ENCODE data around the gene UBE2QL1.

UBE2QL1 gene

DNA sequence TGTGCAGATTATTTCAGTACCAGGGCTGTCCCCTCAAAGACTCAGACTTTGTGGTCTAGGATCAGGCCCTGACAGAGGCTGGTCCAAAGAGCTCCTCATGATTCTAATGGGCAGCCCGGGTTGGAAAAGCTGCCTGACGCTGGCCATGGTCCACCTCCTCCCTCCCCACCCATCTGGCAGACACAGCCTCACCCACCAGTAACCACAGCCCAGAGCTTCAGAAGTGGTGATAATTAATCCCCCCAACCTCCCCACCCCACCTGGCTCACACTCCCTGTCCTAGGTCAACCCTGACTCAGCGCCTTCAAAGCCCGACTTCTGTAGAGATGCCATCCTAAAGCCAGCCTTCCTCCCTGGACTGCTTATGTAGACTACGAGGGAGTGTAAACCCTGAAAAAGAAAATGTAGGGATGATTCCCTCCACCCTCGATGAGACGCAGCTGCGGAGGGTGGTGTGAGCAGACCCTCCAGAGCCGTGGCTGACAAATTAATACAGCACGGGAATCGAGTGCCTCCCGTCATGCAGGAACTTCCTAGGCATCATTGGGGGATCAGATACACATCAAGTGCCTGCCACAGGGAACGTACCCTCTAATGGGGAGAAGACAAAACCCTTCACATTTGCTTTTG lies 7.0 kb downstream of the UBE2QL1 start:
- no peak for DNase-seq (ENCODE audit: low read depth)

DNA sequence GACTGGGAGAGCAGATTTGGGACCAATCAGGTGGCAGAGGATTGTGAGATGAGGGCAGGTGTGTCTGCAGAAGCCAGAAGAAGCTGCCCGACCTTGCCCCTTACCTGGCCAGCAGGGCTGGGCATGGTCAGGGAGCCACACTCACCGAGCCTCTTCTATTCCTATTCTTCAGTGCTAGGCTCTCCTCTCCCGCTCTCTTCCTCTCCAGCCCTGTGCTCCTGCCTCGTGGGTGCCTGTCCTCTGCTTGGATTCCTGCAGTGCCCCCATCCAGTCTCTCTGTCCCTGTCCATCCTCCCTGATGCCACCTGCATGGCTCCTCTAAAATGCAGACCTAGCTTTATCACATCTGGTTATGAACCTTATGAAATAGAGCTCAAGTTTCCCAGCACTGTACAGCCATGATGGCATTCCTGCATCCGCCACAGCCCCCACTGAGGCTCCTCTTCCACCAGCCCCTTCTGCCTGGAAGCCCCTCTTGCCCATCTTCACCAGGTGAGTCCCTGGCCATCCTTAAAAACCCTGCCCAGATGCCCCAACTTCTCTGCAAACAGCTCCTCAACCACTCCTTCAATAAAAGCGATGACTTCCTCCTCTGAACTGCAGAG lies 8.2 kb downstream of the UBE2QL1 start:
- DNase-seq (ENCODE audit: low read depth), result no peak

DNA sequence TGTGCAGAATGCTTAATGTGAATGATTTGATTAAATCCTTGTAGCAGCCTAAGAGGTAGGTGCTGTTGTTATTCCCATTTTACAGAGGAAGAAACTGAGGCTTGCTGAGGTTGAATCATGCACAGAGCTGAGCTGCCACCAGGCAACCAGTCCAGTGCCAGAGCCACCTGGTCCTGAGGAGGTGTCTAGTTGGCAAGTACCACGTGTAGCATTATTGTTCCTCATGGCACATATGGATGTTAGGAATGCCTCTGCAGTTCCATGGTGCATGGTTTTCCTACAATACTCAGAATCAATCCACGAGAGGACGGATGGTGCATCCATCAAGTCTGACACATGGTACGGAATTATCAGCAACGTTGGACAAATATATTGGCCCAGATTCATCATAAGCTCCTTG lies 8.9 kb downstream of the UBE2QL1 start:
- no peak for DNase-seq (ENCODE audit: low read depth)

DNA sequence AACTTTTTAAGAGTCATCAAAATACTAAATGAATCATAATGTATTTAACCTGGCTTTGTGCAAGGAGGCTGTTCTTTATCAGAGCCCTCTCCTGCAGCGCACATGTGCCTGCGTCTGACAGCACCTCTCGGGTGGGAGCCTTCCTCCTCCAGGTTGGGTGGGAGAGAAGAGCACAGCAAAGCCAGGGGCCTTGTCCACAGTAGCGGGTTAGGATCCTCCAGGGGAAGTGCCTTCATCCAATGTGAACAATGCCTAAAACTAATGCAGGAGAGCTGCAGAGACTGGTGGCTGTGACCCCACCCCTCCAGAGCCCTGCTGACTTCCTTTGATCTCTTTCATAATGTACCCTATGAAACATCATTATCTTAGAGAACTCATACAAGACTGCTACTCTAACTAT lies 10.2 kb downstream of the UBE2QL1 start:
- DNase-seq (ENCODE audit: low read depth), result no peak

DNA sequence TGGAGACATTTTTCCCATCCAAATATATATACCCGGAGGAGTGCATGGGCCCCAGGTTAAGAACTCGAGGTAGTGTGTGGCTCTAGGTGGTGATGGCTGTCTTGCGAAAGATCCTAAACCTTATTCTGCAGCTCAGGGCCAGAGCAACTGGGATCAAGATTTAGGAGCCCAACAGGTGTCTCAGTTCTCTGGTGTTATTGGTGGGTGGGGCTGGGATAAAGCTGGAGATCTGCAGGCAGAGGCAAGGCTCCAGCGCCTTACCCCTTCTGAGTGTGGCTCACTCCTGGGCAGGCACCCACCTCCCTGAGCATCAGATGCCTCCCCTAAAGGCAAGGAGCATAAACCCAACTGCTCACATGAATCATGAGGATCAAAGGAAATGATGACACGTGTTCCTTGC lies 11.2 kb downstream of the UBE2QL1 start:
- DNase-seq (ENCODE audit: low read depth), result no peak

DNA sequence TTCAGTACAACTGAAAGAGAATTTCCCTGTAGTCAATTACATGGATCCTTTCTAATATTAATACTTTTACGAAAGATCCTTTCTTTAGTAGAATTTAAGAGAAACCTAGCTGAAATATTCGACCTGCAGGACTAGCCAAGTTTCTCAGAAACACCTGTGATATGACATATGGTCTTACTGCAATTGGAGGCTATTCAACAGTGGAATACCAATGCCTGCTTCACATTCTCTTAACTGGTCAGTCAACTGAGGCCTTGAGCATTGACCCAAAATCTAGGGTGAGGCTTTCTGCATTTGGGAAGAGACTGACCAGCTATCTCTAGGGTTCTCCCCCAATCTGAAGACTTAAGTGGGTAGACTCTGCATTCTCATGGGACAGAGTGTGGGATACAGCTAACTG lies 12.3 kb downstream of the UBE2QL1 start:
- DNase-seq (ENCODE audit: low read depth), result no peak

DNA sequence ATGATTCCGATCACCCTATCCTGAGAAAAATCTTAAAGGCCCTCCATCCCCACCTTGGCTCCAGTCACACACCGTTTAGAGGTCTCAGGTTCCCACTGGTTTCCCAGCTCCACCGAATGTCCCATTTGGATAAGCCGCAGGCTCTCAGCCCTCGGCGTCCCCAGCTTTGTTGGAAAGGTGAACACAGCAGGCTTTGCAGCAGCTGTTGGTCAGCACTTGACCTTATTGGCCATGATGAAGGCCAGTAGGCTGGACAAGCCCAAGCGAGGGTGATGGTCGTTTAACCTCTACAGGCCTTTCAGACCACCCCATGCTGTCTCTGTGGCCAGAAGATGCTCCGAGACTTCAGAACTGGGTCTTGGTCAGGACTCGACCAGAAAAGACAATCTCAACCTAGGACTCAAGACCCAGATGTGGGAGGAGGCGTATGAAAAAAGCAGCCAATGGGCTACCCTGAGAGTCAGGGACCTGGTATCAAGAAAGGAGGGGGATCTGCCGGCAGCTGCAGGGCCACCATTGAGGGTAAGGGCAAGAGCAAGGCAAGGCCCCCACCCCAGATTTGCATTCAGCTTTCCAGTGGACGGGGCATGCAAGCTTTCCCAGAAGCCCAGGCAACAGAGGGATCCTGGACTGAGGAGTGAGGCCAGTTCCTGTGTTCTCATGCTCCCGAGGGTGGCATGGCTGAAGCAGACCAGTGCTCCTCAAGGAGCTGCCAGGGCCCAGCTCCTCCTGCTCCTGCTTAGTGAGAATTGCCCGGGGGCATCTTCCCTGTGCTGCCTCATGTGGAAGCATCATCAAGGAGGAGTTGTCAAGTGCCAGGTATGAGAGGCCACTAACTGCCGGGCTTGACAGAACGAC lies 13.4 kb downstream of the UBE2QL1 start:
- no peak for DNase-seq (ENCODE audit: low read depth)

DNA sequence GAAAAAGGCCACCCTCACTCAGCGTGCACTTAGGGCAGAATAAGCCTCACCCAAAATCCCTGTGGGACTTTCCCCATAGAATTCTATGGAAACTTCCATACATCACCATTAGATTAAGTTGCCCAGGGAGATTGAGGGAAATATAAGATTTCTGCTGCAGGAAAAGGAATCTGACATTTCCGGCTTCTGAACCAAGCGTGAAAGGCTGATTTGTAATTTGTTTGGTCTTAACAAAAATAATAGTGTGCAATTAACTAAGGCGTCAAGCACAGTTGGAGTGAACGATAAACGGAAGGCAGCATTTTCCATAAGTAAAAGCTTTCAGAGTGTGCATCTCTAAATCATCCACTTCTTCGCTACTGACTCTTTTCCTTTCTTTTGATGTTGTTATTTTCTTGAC lies 14.0 kb downstream of the UBE2QL1 start:
- DNase-seq (ENCODE audit: low read depth), result no peak

DNA sequence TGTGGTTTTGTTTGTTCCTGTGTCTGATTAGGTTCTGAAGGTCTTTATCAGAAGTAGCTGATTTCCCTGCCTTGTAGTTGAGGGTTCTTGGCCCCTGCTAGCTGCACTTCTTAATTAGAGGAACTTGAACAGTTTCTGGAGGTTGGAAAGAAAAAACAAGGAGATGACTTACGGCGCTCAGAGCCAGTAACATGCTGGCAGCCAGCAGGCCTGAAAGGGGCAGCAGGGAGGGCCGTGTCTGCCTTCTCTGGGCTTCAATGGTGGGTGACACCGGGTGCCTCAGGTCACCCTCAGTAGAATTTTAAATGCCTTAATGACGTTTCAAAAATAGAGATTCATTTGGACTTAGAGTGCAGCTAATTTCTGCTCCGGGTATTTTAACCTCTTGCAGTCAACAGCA lies 15.8 kb downstream of the UBE2QL1 start:
- DNase-seq (ENCODE audit: low read depth), result no peak

DNA sequence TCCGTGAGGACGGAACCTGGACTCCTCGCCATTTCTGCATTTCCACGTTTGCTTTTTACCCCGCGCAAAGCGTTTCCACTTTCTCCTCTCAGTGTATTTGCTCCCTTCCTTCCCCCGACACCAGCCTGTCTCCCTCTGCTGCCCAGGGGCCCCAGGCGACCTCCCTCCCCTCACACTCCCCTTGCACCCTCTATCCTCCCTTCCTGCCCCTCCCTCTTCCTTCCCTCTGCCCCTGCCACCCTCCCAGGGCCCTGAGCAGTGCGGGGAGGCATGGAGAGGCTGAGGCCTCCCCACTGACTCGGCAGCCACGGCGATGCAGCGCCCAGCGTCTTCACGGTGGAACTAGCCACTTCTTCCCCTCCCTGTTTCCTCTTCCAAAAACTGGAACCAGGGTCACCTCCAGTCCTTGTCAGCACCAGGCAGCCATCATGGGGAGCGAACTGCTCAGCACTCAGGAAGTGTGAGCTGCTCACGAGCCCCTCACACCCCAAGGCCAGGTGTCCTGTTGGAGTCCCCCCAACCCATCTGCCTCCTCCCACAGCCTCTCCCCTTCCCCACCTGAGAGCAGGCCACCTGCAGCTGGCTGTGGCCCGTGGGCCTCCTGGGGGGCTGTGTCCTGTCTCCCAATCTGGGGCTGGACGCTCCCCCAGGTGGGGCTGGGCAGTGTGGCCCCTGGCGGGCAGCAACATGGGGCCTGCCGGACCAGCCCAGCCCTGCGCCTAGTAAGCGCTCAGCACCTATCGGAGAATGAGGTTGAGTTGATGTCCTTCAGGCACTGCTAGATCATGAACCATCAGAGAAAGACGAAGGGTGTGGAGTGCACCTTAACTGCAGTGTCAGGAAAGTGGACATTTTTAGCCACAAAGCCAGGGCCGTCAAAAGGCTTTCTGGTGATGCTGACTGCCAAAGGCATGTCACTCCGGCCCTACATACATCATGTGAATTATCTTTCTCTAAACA lies 17.5 kb downstream of the UBE2QL1 start:
- no peak for DNase-seq (ENCODE audit: low read depth)

DNA sequence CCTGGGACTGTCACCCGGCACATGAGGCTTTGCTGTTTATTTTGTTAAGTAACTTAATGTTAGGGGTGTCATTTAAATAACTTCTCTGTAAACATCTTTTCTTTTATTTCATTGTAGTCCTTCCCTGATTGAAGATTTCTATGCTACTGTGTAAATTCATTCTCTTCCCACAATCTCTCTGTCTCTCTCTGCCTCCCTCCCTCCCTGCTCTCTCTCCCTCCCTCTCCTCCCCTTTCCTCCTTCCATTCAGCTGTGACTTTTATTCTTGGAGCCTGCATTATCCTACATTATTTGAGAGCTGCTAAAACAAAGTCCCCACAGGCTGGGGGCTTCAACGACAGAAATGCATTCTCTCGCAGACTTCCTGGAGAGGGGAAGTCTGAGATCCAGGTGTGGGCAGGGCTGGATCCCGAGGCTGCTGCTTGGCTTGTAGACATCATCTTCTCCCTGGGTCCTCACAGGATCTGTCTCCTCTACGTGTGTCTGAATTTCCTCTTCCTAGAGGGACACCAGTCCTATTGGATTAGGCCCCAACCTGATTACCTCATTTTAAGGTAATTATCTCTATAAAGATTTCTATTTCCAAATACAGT lies 18.4 kb downstream of the UBE2QL1 start:
- DNase-seq (ENCODE audit: low read depth), result no peak

DNA sequence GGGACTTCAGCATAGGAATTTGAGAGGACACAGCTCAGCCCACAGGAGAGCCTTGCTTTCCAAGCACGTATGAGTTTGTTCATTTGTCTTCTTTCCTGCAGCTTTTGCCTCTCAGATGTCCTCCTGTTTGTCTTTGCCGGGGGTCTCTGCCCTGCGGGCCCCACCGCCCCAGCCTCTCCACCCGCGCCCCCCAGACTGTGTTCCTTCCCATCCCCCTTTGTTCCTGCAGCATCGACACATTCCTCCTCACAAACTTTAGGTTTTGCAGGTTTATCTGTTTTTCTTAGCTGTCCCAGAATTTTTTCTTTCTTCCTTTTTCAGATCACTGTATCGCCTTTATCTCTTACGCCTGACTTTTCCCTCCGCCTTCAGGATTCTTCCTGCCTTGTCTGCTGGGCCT lies 18.9 kb downstream of the UBE2QL1 start:
- no peak for DNase-seq (ENCODE audit: low read depth)

DNA sequence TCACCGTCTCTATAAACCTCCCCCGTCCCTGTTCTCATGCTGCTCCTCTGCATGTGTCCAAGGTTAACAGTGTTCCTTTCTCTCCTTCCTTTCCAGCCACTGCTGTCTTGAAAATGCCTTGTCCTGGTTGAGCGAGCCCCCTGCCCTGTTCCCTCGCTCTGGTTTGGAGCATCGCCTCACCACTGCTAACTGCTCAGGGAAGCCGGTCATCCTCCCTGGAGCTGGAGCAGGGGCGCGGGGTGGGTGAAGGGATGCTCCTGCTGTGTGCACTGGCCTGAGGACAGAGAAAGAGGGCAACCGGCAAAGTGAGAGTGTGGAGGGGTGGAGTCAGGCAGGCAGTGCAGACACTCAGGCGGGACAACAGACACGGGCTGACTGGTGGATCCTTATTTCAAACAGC lies 19.4 kb downstream of the UBE2QL1 start:
- no peak for DNase-seq (ENCODE audit: low read depth)

DNA sequence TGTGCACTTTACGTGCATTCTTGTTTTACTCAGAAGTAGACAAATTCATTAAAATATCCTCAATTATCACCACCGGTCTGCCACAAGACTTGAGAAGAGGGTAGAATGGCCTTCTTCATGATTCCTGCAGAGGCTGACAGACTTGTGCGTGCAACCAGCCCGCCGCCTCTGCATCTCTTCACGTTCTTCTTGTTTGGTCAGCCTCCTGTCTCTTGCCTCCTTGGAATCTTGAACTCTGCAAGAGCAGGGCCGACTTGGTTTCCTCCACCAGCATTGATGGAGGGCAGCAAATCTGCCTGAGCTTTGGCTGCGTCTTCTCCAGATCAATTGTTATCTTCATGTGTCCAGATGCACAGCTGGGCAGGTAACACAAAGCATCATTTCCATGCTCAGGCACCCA lies 20.2 kb downstream of the UBE2QL1 start:
- DNase-seq (ENCODE audit: low read depth), result no peak

DNA sequence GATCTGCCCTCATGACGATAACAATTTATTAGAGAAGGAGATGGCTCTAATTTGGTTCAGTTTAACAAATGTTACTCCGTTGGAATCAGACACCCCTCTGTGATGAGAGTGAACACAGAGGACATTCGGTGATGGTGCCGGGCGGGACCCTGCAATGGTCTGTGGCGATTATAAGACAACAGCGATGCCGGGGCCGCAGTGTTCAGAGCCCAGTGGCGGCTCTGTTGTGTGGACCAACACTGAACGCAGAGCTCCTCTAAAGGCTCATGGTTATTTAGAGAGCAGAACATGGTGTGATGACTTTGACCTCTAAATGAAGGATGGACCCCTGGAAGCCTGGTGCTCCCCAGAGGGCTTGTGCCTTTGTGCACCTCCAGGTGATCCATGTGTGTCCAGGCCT lies 21.2 kb downstream of the UBE2QL1 start:
- no peak for DNase-seq (ENCODE audit: low read depth)

DNA sequence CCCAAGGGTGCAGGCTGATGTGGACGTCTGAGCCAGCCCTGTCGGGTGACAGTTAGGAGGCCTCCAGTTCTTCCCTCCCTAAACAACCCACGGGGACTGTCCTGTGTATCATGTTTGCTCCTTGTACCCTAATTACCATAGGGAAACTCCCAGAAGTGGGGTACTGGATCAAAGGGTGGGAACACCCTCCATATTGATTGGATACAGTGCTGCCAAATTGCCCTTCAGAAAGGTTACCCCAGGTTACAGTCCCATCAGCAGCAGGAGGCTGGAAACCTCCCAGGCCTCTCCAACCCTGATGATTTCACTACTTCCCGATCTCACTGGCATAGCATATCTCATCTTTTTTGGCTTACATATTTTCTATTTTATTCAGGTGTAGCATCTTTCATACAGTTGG lies 22.0 kb downstream of the UBE2QL1 start:
- no peak for DNase-seq (ENCODE audit: low read depth)

DNA sequence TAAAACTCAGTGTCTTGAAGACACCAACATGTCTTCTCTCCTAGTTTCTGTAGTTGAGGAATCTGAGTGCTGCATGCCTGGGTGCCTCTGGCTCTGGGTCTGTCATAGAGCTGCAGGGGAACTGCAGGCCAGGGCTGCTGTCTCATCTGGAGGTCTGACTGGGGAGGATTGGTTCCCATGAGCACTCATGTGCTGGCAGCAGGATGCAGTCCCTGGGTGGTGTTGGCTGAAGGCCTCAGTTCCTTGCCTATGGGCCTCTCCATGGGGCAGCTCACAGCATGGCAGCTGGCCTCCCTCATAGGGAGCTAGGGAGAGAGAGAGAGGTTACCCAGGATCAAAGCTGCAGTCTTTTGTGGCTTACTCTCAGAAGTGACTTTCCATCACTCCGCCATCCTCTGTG lies 22.6 kb downstream of the UBE2QL1 start:
- no peak for DNase-seq (ENCODE audit: low read depth)

DNA sequence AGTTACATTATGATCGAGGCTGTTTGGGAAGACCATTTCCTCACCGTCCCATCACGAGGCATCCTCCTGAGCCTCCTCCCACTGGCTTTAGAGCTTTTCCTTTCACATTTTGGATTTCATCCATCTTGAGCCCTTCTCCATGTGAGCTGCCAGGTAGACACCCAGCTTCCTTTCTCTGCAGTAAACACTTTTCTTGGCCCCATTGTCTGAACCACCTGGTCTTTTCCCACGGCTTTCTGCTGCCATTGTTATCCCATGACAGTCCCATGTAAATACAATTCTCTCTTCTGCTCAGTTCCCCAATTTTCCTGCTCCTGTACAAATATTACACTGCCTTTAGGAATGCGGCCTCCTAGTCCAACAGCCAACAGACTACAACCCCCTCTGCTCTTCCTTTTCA lies 24.1 kb downstream of the UBE2QL1 start:
- no peak for DNase-seq (ENCODE audit: low read depth)

DNA sequence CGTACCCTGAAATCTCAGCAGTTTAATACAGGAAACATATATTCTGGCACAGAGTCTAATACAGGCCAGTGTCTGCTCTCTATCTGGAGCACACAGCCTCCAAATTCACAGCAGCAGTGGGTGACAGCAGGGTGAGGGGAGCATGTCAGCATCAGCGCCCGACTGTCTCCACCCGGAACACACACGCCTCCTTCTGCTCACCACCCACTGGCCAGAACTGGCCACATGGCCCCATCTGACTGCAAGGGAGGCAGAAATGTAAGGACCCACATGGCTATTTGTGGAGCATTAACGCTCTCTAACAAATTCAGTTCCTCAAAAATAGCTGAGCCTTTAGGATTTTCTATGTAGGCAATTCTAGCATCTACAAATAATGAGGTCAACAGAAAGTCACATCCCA lies 24.6 kb downstream of the UBE2QL1 start:
- DNase-seq (ENCODE audit: low read depth), result no peak

DNA sequence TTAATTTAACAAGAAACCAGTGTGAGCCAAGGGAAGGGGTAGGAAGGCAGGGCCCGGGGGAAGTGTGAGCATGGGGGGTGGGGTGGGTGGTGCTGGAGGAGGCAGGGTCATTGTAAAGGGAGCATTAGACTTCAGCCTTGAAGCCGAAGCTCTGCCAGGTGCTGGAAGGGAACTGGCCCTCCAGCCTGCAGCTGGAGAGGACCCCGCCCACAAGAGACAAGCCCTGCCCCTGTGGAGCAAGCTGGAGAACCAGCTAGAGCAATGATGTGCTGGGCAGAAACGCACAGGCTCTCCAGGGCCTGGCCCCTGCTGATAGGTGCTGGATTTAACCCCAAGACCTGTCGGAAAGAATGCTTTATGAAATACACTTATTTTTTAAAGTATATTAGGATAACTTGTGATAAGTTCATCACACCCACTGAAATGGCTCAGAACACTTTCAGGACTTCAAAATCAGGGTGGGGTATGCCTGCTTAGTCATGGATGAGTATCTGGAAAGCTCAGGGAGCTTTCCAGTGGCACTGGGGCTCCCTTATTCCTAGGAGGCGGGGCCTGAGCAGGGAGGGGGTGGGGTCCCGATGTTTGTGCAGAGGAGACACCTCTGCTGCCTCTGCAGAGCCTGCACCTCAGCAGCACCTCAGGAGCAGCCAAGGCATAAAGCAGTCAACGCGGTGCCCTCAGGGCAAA lies 27.1 kb downstream of the UBE2QL1 start:
- DNase-seq (ENCODE audit: low read depth), result no peak

DNA sequence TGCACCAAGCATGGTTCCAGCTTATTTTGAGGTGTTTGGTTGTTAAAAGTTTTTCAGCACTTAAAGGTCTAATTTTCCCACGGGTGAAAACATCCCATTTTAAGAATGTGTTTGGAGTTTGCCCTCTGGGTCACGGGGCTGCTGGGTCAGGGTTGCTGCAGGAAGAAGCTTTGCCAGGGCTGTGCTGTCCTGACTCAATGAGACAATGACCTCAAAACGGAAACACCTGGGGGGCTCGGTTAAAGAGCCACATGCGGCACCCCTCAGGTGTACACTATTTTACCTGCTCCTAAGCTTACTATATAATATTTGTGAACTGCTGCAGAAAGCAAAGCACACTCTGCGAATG lies 27.6 kb downstream of the UBE2QL1 start:
- no peak for DNase-seq (ENCODE audit: low read depth)

Measured in activated T-cell treated with anti-CD3 and anti-CD28 coated beads for 1 hour (primary cell).